Activated CD4-positive, alpha-beta T cell treated with anti-CD3 and anti-CD28 coated beads, Interleukin-2, Interleukin-4, amounts not matched to agents 100 ng/mL and 50 ng/mL, durations not matched to agents 16 hours and 8 hours (primary cell): ENCODE data around the gene PIGB.
"Not testable (repeated sequence)": the region's sequence is repeated elsewhere in the genome, so short reads cannot be mapped to it uniquely, and the experiment has no call there.

Source experiments
- DNase-seq: peaks from one replicate; pipeline ENCODE4 v3.0.0-alpha.2; 2020; ENCODE audit warnings: low spot score

Gene PIGB

GRCh38 chr15:55383687-55384086, 64.7 kb downstream of the PIGB start:
- no peak for DNase-seq

- no peak for DNase-seq
Observed at GRCh38 chr15:55387027-55387426, 68.0 kb downstream of the PIGB start.

GRCh38 chr15:55389264-55389607, 70.2 kb downstream of the PIGB start:
- no peak for DNase-seq

GRCh38 chr15:55394694-55395093, 75.7 kb downstream of the PIGB start:
- no peak for DNase-seq

- no peak for DNase-seq
Observed at GRCh38 chr15:55398243-55398642, 79.2 kb downstream of the PIGB start.

- not testable (repeated sequence) for DNase-seq
Observed at GRCh38 chr15:55400050-55400449, 81.0 kb downstream of the PIGB start.

- no peak for DNase-seq
Observed at GRCh38 chr15:55401786-55402246, 82.8 kb downstream of the PIGB start.

- peak; percentile 16 for DNase-seq
Observed at GRCh38 chr15:55402707-55403106, 83.7 kb downstream of the PIGB start.

- peak; percentile 21 for DNase-seq
Observed at GRCh38 chr15:55403531-55403930, 84.5 kb downstream of the PIGB start.
